HG03575 (cell line): ENCODE results near the gene DLX2.
"Not testable (repeated sequence)": the region's sequence is repeated elsewhere in the genome, so short reads cannot be mapped to it uniquely, and the experiment has no call there.

Experiments
- ATAC-seq: cut with Tn5 transposase; IDR thresholded peaks from one replicate; pipeline ENCODE4 v1.9.1; 2021; ENCODE audit not compliant: unreplicated experiment, insufficient number of reproducible peaks, low FRiP score; ENCODE audit errors: extremely low read depth

The DLX2 gene

GRCh38 chr2:172085460-172086159 lies 17.1 kb downstream of the DLX2 start, which contains the start of gene DLX1:
TSS of gene DLX1 (plus strand) at chr2:172085507. CDS start at chr2:172085678, 171 bp downstream.
- ATAC-seq = no peak

GRCh38 chr2:172084645-172085459 lies 17.8 kb downstream of the DLX2 start:
- ATAC-seq = no peak

- ATAC-seq = no peak
Observed at GRCh38 chr2:172084395-172084644, 18.4 kb downstream of the DLX2 start.

- ATAC-seq = no peak
Observed at GRCh38 chr2:172083628-172084394, 18.9 kb downstream of the DLX2 start.

- no peak for ATAC-seq
Observed at GRCh38 chr2:172082944-172083627, 19.6 kb downstream of the DLX2 start.

- ATAC-seq = no peak
Observed at GRCh38 chr2:172082105-172082943, 20.4 kb downstream of the DLX2 start.

- no peak for ATAC-seq
Observed at GRCh38 chr2:172081221-172082022, 21.3 kb downstream of the DLX2 start.

GRCh38 chr2:172080641-172081220 lies 22.0 kb downstream of the DLX2 start:
- no peak for ATAC-seq

GRCh38 chr2:172079838-172080640 lies 22.7 kb downstream of the DLX2 start:
- no peak for ATAC-seq

- no peak for ATAC-seq
Observed at GRCh38 chr2:172079416-172079815, 23.3 kb downstream of the DLX2 start.

- ATAC-seq = no peak
Observed at GRCh38 chr2:172074254-172074653, 28.4 kb downstream of the DLX2 start.

- no peak for ATAC-seq
Observed at GRCh38 chr2:172073518-172073917, 29.2 kb downstream of the DLX2 start.

GRCh38 chr2:172072706-172073105 lies 30.0 kb downstream of the DLX2 start:
- ATAC-seq = no peak

- no peak for ATAC-seq
Observed at GRCh38 chr2:172072303-172072702, 30.4 kb downstream of the DLX2 start.

- ATAC-seq = no peak
Observed at GRCh38 chr2:172070936-172071335, 31.8 kb downstream of the DLX2 start.

GRCh38 chr2:172067905-172068304 lies 34.8 kb downstream of the DLX2 start:
- not testable (repeated sequence) for ATAC-seq
